HG02623 (cell line): ENCODE data around the gene CDH23.

Experiments
- ATAC-seq: cut with Tn5 transposase; IDR thresholded peaks from one replicate; pipeline ENCODE4 v1.9.1; 2021; ENCODE audit warnings: moderate library complexity; ENCODE audit not compliant: unreplicated experiment

Gene CDH23

GRCh38 chr10:71837098-71837827 is 440.5 kb downstream of the CDH23 start:
- ATAC-seq = no peak

DNA sequence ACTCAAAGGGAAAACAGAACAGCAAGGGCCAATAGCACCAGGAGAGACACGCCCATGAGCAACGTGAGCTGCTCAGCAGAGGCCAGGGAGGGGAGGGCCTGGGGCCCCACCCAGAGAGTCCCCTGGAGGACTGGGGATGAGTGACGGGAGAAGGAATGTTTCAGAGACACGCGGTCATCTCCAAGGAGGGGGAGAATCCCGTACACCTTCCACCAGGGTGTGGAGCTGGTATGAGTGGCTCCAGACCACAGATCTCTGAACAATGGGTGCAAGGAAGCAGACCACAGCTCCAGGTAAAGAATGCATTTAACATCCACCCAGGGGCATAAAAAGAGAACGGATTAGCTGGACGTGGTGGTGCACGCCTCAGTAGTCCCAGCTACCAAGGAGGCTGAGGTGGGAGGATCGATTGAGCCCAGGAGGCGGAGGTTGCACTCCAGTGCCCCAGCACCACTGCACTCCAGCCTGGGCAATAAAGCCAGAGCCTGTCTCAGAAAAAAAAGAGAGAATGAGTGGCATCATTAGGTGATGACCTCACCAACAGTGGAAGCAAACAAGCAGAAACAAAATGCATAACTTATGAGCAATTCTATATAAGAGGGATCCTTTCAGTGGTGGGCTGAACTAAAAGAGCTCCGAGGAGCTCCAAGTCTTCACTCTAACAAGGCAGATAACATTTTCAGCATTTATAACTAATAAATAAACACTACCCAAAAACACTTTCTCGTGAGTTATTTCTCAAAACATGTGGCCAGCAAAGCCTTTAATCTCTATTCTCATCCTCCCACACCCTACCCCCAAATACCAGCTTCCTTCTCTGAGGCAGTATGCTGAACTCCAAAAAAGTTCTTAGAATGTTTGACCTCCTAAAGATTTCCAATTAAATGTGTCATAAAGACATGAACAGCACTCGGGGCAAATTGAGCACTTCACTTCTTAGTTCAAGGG is 441.8 kb downstream of the CDH23 start:
- ATAC-seq = no peak

DNA sequence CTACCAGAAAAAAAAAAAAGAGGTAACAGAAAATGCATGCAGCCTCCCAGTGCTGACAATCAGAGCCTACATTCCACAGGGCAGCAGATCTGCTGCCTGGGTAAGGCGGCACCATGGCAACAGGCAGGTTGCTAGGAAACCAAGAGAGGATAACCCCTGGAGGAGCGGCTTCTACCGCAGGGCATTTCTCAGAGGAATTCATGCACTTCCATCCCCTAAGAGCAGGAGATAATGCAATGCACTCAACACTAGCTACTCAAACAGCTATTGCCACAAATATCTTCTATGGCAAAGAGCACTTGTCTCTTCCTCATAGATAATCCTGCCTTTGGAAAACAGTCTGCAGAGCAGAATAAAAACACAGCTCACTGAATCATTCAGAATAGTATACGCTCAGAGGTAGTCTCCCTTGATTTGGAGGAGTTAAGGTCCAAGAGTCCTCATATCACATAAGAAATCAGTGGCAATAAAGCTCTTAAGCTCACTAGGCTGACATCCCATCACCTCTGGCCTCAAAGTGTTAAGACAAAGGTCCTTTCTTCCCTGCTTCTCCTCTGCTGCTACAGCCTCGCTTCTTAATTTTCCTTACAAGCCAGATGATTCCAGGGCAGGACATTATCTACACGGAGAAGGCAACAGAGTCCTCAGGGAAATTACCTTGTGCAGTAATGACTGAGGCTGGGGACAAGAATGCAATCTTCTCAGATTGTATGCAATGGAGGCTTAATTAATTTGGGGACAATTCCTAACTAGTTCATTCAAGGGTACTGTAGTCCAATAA is 443.6 kb downstream of the CDH23 start:
- no peak for ATAC-seq

GRCh38 chr10:71840958-71841335 is 444.2 kb downstream of the CDH23 start:
- ATAC-seq = no peak

- no peak for ATAC-seq
Observed at GRCh38 chr10:71842422-71842821, 445.7 kb downstream of the CDH23 start.

DNA sequence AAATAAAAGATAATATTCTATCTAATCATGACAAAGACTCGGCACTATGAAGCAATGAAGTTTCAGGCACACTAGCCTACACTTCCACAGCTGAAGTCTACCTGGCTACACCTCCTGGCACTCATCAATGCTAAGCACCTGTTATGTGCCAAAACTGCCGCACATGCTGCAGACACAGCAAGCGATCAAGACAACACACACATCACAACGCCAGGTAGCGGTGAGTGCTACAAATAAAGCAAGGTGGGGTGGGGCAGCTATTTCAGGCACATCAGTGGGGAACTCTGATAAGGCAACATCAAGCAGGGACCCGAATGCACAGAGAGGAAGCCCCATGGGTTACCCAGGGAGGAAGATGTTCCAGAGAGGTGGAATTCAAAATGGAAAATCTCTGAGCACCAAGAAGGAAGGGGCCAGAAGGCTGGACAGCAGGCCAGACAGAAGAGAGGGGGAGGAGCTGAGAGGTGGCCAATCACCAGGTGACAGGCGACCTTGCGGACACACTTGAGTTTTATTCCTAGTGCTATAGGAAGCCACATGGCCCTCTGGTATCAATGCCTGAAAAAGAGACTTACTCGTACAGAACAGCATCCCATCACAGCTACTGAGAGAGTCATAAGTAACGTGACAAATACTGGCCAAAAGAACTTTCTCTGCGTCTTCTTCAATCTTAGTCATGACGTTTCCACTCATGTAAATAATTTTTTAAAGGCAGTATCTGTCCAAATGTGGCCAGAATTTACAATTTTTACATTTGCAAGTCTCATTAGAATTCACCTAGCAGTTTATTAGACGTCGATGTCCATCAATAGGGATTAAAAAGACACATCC is 446.4 kb downstream of the CDH23 start:
- ATAC-seq = no peak

DNA sequence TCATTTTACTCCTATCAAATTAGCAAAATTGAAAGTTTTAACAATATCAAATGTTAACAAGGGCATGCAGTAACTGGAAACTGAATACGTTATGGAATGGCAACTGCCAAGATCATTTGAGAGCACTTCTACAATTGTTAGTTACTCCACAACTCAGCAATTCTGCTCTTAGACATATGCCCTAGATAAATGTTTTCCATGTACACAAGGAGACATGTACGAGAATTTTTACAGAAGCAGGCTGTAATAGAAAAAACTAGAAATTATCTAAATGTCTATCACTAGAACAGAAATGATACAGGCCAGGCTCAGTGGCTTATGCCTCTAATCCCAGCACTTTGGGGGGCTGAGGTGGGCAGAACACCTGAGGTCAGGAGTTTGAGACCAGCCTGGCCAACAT is 447.4 kb downstream of the CDH23 start:
- no peak for ATAC-seq

DNA sequence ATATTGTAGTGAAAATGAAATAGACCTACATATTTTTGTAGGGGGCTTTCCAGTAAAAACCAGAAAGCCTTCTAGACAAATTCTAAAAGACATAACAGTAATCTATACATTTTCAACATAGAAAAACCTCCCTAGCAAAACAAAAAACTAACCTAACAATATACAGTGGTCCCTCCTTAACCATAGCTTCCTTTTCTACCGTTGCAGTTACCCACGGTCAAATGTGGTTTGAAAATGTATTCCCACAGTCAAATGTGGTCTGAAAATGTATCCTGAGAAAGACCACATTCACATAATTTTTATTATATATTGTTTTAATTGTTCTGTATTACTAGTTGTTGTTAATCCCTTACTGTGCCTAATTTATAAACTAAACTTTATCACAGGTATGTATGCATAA is 448.0 kb downstream of the CDH23 start:
- ATAC-seq = no peak

DNA sequence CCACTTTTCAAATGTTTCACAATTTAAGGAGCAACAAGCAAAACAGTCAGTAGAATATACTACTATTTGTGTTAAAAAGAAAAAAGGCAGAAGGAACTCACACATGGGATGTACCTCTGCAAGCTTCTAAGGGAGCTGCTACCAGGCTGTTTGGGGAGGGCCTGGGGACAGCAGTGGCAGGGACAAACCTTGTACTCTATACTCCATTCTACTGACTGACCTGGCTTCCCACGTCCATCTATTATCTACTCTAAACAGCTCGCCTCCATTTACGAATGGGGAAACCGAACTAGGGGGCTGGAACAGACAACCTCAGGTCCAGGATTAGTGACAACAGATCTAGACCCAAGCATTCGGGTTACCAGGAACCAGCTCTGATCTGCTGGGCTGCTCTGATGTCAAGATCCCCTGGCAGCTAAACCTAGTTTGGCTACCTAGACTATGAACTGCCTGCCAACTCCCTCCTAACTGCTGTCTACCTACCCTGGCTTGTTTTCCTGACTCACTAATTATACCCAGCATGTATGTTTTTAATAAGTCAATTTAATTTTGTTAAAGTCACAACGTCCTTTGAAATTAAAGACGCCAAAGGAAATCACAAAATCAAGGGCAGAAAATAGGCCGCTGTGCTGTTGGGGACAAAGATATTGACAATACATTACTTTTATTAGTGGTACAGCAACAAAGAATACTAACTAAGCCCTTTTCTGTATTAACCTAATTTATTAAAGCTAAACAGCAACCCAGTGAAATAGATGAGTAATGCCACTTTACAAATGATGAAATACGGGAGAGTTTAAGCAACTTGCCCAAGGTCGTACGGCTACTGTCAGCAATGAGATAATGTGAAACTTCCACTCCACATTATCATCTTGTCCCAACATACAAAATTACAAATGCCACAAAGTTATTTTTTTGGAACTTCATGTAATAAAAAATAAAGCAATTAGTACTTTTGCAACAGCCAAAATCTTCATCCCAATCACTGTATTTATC is 449.0 kb downstream of the CDH23 start:
- ATAC-seq = no peak

- ATAC-seq = no peak
Observed at GRCh38 chr10:71846816-71847215, 450.1 kb downstream of the CDH23 start.

- ATAC-seq = no peak
Observed at GRCh38 chr10:71847418-71847817, 450.7 kb downstream of the CDH23 start.

GRCh38 chr10:71848325-71849275 is 451.9 kb downstream of the CDH23 start:
- no peak for ATAC-seq

DNA sequence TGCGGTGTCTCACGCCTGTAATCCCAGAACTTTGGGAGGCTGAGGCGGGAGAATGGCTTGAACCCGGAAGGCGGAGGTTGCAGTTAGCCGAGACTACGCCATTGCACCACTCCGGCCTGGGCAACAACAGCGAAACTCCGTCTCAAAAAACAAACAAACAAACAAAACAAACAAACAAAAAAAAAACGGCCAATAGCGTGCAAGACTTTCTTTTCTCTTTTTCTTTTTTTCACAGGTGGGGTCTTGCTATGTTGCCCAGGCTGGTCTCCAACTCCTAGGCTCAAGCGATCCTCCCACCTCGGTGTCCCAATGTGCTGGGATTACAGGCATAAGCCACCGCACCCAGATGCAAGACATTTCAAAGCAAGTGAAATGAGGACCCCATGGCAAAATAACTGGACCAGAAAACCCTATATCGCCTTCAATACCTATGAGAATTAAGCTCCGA is 452.8 kb downstream of the CDH23 start:
- no peak for ATAC-seq

- no peak for ATAC-seq
Observed at GRCh38 chr10:71850021-71850742, 453.5 kb downstream of the CDH23 start.

GRCh38 chr10:71850743-71851464 is 454.2 kb downstream of the CDH23 start, which contains the start of gene PSAP:
PSAP (minus strand) TSS chr10:71851251; CDS start chr10:71851221, 30 bp downstream.
- ATAC-seq = peak; percentile 93

DNA sequence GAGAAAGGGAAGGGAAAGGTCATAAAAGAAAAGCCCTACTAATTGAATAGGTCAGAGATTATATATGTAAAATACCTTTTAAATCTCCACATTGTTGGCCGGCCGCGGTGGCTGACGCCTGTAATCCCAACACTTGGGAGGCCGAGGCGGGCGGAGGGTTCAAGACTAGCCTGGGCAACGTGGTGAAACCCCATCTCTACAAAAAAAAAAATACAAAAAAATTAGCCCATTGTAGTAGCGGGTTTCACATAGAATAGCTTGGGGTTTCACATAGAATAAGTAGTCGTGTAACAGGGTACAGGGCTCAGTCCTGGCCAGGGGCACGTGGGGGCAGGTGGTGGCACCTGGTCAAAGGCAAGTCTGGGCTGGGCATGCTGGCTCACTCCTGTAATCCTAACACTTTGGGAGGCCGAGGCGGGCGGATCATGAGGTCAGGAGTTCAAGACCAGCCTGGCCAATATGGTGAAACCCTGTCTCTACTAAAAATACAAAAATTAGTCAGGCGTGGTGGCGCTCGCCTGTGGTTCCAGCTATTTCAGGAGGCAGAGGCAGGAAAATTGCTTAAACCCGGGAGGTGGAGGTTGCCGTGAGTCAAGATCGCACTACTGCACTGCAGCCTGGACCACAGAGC is 454.9 kb downstream of the CDH23 start:
- peak; percentile 3 for ATAC-seq
